ENCODE measurements around the gene SPINK2. TPM values are rescaled to one million over a fixed set of nuclear protein-coding genes. Genes with fewer than 3 reads are reported as not detected.

Gene SPINK2
- polyA plus RNA-seq, 1 of the 3 experiments (the other 2 are of a cell fraction): not detected

DNA sequence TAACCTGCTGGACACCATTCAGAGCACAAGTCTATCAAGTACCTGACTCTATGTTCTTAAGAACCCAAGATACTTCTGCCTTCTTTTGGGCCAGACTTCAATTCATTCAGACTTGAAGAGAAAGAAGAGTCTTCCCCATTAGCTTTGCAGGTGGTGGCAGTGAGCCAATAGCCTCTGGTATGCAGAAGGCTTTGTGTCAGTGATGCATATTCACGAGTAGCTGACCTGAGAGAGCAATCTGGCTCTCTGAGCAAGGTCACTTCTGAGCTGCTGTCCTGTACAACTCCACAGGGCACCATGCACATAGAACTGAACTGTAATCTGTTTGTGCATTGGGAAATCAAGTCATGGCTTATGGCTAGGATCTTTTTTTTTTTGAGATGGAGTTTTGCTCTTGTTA, 39.9 kb upstream of the SPINK2 start:
- Histone ChIP-seq H3K9ac (no peak overlapping the region), H3K36me3 (replicated peaks in 1 of 2; ENCODE audit: control insufficient read depth in 1 of 2, insufficient read depth in 2 of 2, low read length in 1 of 2) (no peaks in the 10 kb centered on the region), H3K27ac (ENCODE audit: low read depth in 2 of 2, low read length in 1 of 2) (no peak overlapping the region), H4K20me1 (ENCODE audit: insufficient read depth) (no peaks in the 10 kb centered on the region), H3F3A (replicated peaks; ENCODE audit: insufficient read depth) (no peaks in the 10 kb centered on the region), H3K9me2 (no peaks in the 10 kb centered on the region), H3K4me2 (no peak overlapping the region), H2AFZ (ENCODE audit: low read depth) (no peak overlapping the region), H3K4me3 (ENCODE audit: low read depth in 2 of 2, low read length in 1 of 2) (no peak overlapping the region), H3K27me3 (ENCODE audit: insufficient read depth) (no peaks in the 10 kb centered on the region), H3K9me3 (no peaks in the 10 kb centered on the region), H3K4me1 (ENCODE audit: control insufficient read depth in 1 of 2, insufficient read depth in 2 of 2, low read depth in 1 of 2, low read length in 1 of 2) (no peaks in the 10 kb centered on the region), H3K79me2 (ENCODE audit: insufficient read depth) (no peaks in the 10 kb centered on the region)
- POLR2A ChIA-PET: no interaction called here
- DNase-seq: no peak
- CTCF ChIA-PET: interaction anchor here (1.1 to 3.2 kb wide), 2 partner anchors 19 to 24 kb away, joined by 3 to 12 read pairs; no protein-coding TSS in a partner anchor
- no peak for TF ChIP-seq EP300 (IDR thresholded peaks at IDR 0.05; ENCODE audit: borderline replicate concordance in 1 of 2, low read depth in 1 of 2, low read length in 1 of 2)
- no peak for TF ChIP-seq YY1 (IDR thresholded peaks at IDR 0.05; ENCODE audit: low read depth)
- no peak for TF ChIP-seq FOXJ3 (CRISPR knock-in tag; IDR thresholded peaks at IDR 0.05)
- 44% methylated on average over 1 of the region's 1 CpG for WGBS (ENCODE audit: low lambda C conversion rate)

DNA sequence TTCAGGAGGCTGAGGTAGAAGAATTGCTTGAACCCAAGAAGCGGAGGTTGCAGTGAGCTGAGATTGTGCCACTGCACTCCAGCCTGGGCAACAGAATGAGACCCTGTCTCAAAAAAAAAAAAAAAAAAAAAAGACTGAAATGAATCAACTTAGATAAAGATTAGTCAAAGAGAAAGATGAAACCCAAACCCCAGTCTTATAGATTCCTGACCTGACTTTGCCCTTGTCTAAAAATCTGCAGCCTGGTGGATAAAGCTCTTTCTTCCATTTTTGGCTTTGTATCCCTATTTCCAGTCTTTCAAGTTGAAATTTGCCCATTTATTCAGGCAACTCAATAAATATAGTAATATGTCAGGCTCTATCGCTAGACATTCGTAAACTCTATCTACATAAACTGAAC, 39.3 kb upstream of the SPINK2 start:
- no peak for DNase-seq
- ChIA-PET POLR2A (no interaction called here), CTCF (interaction anchor here (1.1 to 3.2 kb wide), 2 partner anchors 18 to 24 kb away, joined by 3 to 12 read pairs; no protein-coding TSS in a partner anchor)
- Histone ChIP-seq H3K9me3 (no peaks in the 10 kb centered on the region), H3K27me3 (ENCODE audit: insufficient read depth) (no peaks in the 10 kb centered on the region), H3K9ac (no peak overlapping the region), H3K4me2 (no peak overlapping the region), H4K20me1 (ENCODE audit: insufficient read depth) (no peaks in the 10 kb centered on the region), H3K4me3 (ENCODE audit: low read depth in 2 of 2, low read length in 1 of 2) (no peak overlapping the region), H3K79me2 (ENCODE audit: insufficient read depth) (no peaks in the 10 kb centered on the region), H3K4me1 (ENCODE audit: control insufficient read depth in 1 of 2, insufficient read depth in 2 of 2, low read depth in 1 of 2, low read length in 1 of 2) (no peaks in the 10 kb centered on the region), H3K36me3 (replicated peaks in 1 of 2; ENCODE audit: control insufficient read depth in 1 of 2, insufficient read depth in 2 of 2, low read length in 1 of 2) (no peaks in the 10 kb centered on the region), H3K9me2 (no peaks in the 10 kb centered on the region), H3K27ac (ENCODE audit: low read depth in 2 of 2, low read length in 1 of 2) (no peak overlapping the region), H3F3A (replicated peaks; ENCODE audit: insufficient read depth) (no peaks in the 10 kb centered on the region), H2AFZ (ENCODE audit: low read depth) (no peak overlapping the region)
- TF ChIP-seq RCOR1 (IDR thresholded peaks at IDR 0.05; ENCODE audit: low read length) (no peak), MXI1 (IDR thresholded peaks at IDR 0.05; ENCODE audit: low read depth, low read length) (no peak), RFX5 (IDR thresholded peaks at IDR 0.05; ENCODE audit: low read length) (no peak), FOSL2 (IDR thresholded peaks at IDR 0.05; ENCODE audit: borderline replicate concordance, low read depth) (no peak), ELF1 (IDR thresholded peaks at IDR 0.05) (no peak), TCF12 (IDR thresholded peaks at IDR 0.05) (no peak)
- TF ChIP-seq, protein P1, sequence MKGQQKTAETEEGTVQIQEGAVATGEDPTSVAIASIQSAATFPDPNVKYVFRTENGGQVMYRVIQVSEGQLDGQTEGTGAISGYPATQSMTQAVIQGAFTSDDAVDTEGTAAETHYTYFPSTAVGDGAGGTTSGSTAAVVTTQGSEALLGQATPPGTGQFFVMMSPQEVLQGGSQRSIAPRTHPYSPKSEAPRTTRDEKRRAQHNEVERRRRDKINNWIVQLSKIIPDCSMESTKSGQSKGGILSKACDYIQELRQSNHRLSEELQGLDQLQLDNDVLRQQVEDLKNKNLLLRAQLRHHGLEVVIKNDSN (IDR thresholded peaks at IDR 0.05; ENCODE audit: borderline replicate concordance, low read depth): no peak
- 93% methylated on average over 3 of the region's 3 CpGs for WGBS (ENCODE audit: low lambda C conversion rate)

DNA sequence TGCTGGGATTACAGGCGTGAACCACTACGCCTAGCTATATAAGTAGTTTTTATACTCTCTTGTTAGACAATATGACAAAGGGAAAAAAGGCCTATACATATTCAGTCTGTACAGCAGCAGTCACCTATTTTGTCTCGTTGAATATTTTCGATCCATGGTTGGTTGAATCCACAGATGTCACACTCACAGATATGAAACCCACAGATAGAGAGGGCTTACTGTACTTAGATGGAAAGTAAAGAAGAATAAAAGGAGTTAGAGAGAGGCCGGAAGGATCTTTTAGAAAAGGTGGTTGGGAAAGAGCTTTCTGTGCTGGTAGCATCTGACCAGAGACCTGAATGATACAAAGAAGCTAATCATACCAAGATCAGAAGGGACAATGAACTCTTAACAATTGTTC, 38.3 kb upstream of the SPINK2 start:
- Histone ChIP-seq H4K20me1 (ENCODE audit: insufficient read depth) (no peaks in the 10 kb centered on the region), H3K4me1 (ENCODE audit: control insufficient read depth in 1 of 2, insufficient read depth in 2 of 2, low read depth in 1 of 2, low read length in 1 of 2) (no peaks in the 10 kb centered on the region), H3K27ac (ENCODE audit: low read depth in 2 of 2, low read length in 1 of 2) (no peak overlapping the region), H3K4me2 (no peak overlapping the region), H3K36me3 (replicated peaks in 1 of 2; ENCODE audit: control insufficient read depth in 1 of 2, insufficient read depth in 2 of 2, low read length in 1 of 2) (no peaks in the 10 kb centered on the region), H3K9me3 (no peaks in the 10 kb centered on the region), H2AFZ (ENCODE audit: low read depth) (no peak overlapping the region), H3K4me3 (ENCODE audit: low read depth in 2 of 2, low read length in 1 of 2) (no peak overlapping the region), H3K9ac (no peak overlapping the region), H3K79me2 (ENCODE audit: insufficient read depth) (no peaks in the 10 kb centered on the region), H3K27me3 (ENCODE audit: insufficient read depth) (no peaks in the 10 kb centered on the region), H3K9me2 (no peaks in the 10 kb centered on the region), H3F3A (replicated peaks; ENCODE audit: insufficient read depth) (no peaks in the 10 kb centered on the region)
- CTCF ChIA-PET: interaction anchor here (1.0 kb wide), 1 partner anchor 23 kb away, joined by 3 read pairs; no protein-coding TSS in a partner anchor
- TF ChIP-seq RFX5 (IDR thresholded peaks at IDR 0.05; ENCODE audit: low read length) (no peak), GABPA (IDR thresholded peaks at IDR 0.05; ENCODE audit: low read depth) (no peak), FOSL2 (IDR thresholded peaks at IDR 0.05; ENCODE audit: borderline replicate concordance, low read depth) (no peak), JUND (IDR thresholded peaks at IDR 0.05) (no peak), MEF2A (IDR thresholded peaks at IDR 0.05; ENCODE audit: borderline replicate concordance, low read depth) (no peak), EP300 (IDR thresholded peaks at IDR 0.05; ENCODE audit: borderline replicate concordance in 1 of 2, low read depth in 1 of 2, low read length in 1 of 2) (no peak)
- TF ChIP-seq, protein P2, sequence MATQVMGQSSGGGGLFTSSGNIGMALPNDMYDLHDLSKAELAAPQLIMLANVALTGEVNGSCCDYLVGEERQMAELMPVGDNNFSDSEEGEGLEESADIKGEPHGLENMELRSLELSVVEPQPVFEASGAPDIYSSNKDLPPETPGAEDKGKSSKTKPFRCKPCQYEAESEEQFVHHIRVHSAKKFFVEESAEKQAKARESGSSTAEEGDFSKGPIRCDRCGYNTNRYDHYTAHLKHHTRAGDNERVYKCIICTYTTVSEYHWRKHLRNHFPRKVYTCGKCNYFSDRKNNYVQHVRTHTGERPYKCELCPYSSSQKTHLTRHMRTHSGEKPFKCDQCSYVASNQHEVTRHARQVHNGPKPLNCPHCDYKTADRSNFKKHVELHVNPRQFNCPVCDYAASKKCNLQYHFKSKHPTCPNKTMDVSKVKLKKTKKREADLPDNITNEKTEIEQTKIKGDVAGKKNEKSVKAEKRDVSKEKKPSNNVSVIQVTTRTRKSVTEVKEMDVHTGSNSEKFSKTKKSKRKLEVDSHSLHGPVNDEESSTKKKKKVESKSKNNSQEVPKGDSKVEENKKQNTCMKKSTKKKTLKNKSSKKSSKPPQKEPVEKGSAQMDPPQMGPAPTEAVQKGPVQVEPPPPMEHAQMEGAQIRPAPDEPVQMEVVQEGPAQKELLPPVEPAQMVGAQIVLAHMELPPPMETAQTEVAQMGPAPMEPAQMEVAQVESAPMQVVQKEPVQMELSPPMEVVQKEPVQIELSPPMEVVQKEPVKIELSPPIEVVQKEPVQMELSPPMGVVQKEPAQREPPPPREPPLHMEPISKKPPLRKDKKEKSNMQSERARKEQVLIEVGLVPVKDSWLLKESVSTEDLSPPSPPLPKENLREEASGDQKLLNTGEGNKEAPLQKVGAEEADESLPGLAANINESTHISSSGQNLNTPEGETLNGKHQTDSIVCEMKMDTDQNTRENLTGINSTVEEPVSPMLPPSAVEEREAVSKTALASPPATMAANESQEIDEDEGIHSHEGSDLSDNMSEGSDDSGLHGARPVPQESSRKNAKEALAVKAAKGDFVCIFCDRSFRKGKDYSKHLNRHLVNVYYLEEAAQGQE (IDR thresholded peaks at IDR 0.05; ENCODE audit: low read depth, low read length): no peak
- TF ChIP-seq, protein P3, sequence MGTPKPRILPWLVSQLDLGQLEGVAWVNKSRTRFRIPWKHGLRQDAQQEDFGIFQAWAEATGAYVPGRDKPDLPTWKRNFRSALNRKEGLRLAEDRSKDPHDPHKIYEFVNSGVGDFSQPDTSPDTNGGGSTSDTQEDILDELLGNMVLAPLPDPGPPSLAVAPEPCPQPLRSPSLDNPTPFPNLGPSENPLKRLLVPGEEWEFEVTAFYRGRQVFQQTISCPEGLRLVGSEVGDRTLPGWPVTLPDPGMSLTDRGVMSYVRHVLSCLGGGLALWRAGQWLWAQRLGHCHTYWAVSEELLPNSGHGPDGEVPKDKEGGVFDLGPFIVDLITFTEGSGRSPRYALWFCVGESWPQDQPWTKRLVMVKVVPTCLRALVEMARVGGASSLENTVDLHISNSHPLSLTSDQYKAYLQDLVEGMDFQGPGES (IDR thresholded peaks at IDR 0.05; ENCODE audit: low read depth, low read length): no peak
- 87% methylated on average over 5 of the region's 5 CpGs for WGBS (ENCODE audit: low lambda C conversion rate)
- POLR2A ChIA-PET: no interaction called here
- DNase-seq: no peak
